MCF 10A (cell line): ENCODE results near the gene CEP128. TPM values are rescaled to one million over a fixed set of nuclear protein-coding genes. Genes with fewer than 3 reads are reported as not detected.

Source experiments
- BruUV-seq: library from RNA; stranded (reverse); fragments of 400-500 nt; replicated peaks from 2 replicates; lab custom pipeline; 2021; lab: Mats Ljungman, UMichigan
- CTCF ChIA-PET: fragments of 300-600 bp; sonication (Branson Sonifier 250); formaldehyde crosslinking; extraction: SDS; loops from one replicate; lab custom pipeline; 2021; ENCODE audit warnings: antibody characterized with exemption, inconsistent platforms; lab: Yijun Ruan, JAX
- POLR2A ChIA-PET: fragments of 300-600, 350-650 bp; sonication (Branson Sonifier 250); formaldehyde crosslinking; extraction: SDS; loops from one replicate; lab custom pipeline; 2020; ENCODE audit warnings: antibody characterized with exemption, inconsistent platforms; lab: Yijun Ruan, JAX
- DNase-seq: peaks from one replicate; pipeline ENCODE4 v3.0.0-alpha.2; 2018; ENCODE audit not compliant: unreplicated experiment
- H3K27ac Mint-ChIP-seq: one replicate; pipeline ENCODE4 v1.8.0; 2022; ENCODE audit warnings: mild to moderate bottlenecking, low read depth, mixed read lengths; ENCODE audit not compliant: unreplicated experiment
- H3K27me3 Mint-ChIP-seq: one replicate; pipeline ENCODE4 v1.8.0; 2022; ENCODE audit warnings: mixed read lengths; ENCODE audit not compliant: insufficient read depth, unreplicated experiment
- H3K36me3 Mint-ChIP-seq: one replicate; pipeline ENCODE4 v1.8.0; 2022; ENCODE audit warnings: mild to moderate bottlenecking, moderate library complexity, mixed read lengths; ENCODE audit not compliant: insufficient read depth, unreplicated experiment
- H3K4me1 Mint-ChIP-seq: one replicate; pipeline ENCODE4 v1.8.0; 2022; ENCODE audit warnings: mixed read lengths; ENCODE audit not compliant: insufficient read depth, unreplicated experiment
- H3K4me3 Mint-ChIP-seq: one replicate; pipeline ENCODE4 v1.8.0; 2022; ENCODE audit warnings: mild to moderate bottlenecking, moderate library complexity, mixed read lengths; ENCODE audit not compliant: unreplicated experiment
- H3K9me3 Mint-ChIP-seq: one replicate; pipeline ENCODE4 v1.8.0; 2022; ENCODE audit warnings: mixed read lengths; ENCODE audit not compliant: unreplicated experiment
- CTCF ChIP-seq: fragments of 200-600 bp; IDR thresholded peaks from one replicate; pipeline ENCODE4 v1.8.0; 2022; ENCODE audit warnings: antibody characterized with exemption, mild to moderate bottlenecking; ENCODE audit not compliant: unreplicated experiment
- intact Hi-C: fragments of 100-400 bp; cut with micrococcal nuclease; formaldehyde crosslinking; loops from 2 replicates; pipeline ENCODE4 v1.14.1; 2022
- total RNA-seq: library from RNA; stranded (reverse); gene quantifications from 2 replicates; pipeline ENCODE4 v1.2.3, GENCODE V29; 2022

Gene CEP128
- total RNA-seq, 1 experiment from 2014 or later: 12.5 TPM

- intact Hi-C loops: no loop called here
- CTCF ChIA-PET: interaction anchor here (0.6 kb wide), 1 partner anchor 20 kb away, joined by 3 read pairs; no protein-coding TSS in a partner anchor
- POLR2A ChIA-PET: no interaction called here
- no peak overlapping the region for H3K27ac Mint-ChIP-seq
- H3K36me3 Mint-ChIP-seq: no peaks in the 10 kb centered on the region
- H3K4me3 Mint-ChIP-seq: no peak overlapping the region
- no peaks in the 10 kb centered on the region for H3K9me3 Mint-ChIP-seq
- no TSS peak for BruUV-seq
- TF ChIP-seq CTCF: no peak
- DNase-seq: no peak
- H3K27me3 Mint-ChIP-seq: no peaks in the 10 kb centered on the region
- H3K4me1 Mint-ChIP-seq: peaks cover 19% of the 10 kb centered on the region
These were observed 377.5 kb downstream of the CEP128 start for GRCh38 chr14:80564051-80564450.

- BruUV-seq: no TSS peak
- Mint-ChIP-seq H3K4me3 (no peak overlapping the region), H3K27ac (no peak overlapping the region), H3K4me1 (no peaks in the 10 kb centered on the region), H3K9me3 (no peaks in the 10 kb centered on the region), H3K27me3 (no peaks in the 10 kb centered on the region), H3K36me3 (no peaks in the 10 kb centered on the region)
- CTCF ChIA-PET: interaction anchor here (0.9 kb wide), 1 partner anchor 26 kb away, joined by 5 read pairs; no protein-coding TSS in a partner anchor
- TF ChIP-seq CTCF: no peak
- DNase-seq: no peak
- POLR2A ChIA-PET: no interaction called here
- intact Hi-C loops: no loop called here
These were observed 380.5 kb downstream of the CEP128 start for GRCh38 chr14:80560800-80561657.

GRCh38 chr14:80554139-80554538 lies 387.4 kb downstream of the CEP128 start:
- ChIA-PET CTCF (no interaction called here), POLR2A (no interaction called here)
- Mint-ChIP-seq H3K27ac (no peak overlapping the region), H3K36me3 (no peaks in the 10 kb centered on the region), H3K27me3 (no peaks in the 10 kb centered on the region), H3K4me3 (no peak overlapping the region), H3K9me3 (no peaks in the 10 kb centered on the region), H3K4me1 (no peaks in the 10 kb centered on the region)
- BruUV-seq: no TSS peak
- intact Hi-C loops: no loop called here
- no peak for DNase-seq
- no peak for TF ChIP-seq CTCF

- no peaks in the 10 kb centered on the region for H3K36me3 Mint-ChIP-seq
- no peaks in the 10 kb centered on the region for H3K27me3 Mint-ChIP-seq
- ChIA-PET CTCF (no interaction called here), POLR2A (no interaction called here)
- intact Hi-C loops: no loop called here
- BruUV-seq: no TSS peak
- DNase-seq: no peak
- no peaks in the 10 kb centered on the region for H3K4me1 Mint-ChIP-seq
- TF ChIP-seq CTCF: no peak
- no peaks in the 10 kb centered on the region for H3K9me3 Mint-ChIP-seq
- H3K27ac Mint-ChIP-seq: no peak overlapping the region
- no peak overlapping the region for H3K4me3 Mint-ChIP-seq
These were observed 392.4 kb downstream of the CEP128 start for GRCh38 chr14:80549141-80549540.
